SK-N-SH (cell line): ENCODE measurements around the gene DMRT1. TPM values are rescaled to one million over a fixed set of nuclear protein-coding genes. Genes with fewer than 3 reads are reported as not detected.

ENCODE experiments used
- CTCF ChIA-PET: fragments of 300-600, 350-600 bp; formaldehyde crosslinking; extraction: SDS; loops from one replicate; lab custom pipeline; 2021; lab: Yijun Ruan, JAX
- POLR2A ChIA-PET: fragments of 350-600 bp; sonication (Branson Sonifier 250); formaldehyde crosslinking; extraction: SDS; loops from one replicate; lab custom pipeline; 2020; ENCODE audit warnings: antibody characterized with exemption, inconsistent platforms; lab: Yijun Ruan, JAX
- DNase-seq: peaks from one replicate; pipeline ENCODE4 v3.0.0; 2012
- H2AFZ ChIP-seq: fragments of 200-600 bp; sonication (generic); 2 replicates; pipeline ENCODE4 v1.8.1; 2016; ENCODE audit warnings: antibody characterized with exemption, mild to moderate bottlenecking, low read depth
- H3F3A ChIP-seq: fragments of 200-600 bp; sonication (generic); replicated peaks from 2 replicates; pipeline ENCODE3; 2016; ENCODE audit warnings: antibody characterized with exemption, mild to moderate bottlenecking; ENCODE audit not compliant: insufficient read depth
- H3K27ac ChIP-seq, 2 experiments: fragments of 200-500 bp in 1 of 2; fragments of 200-600 bp in 1 of 2; sonication (Bioruptor generic) in 1 of 2; sonication (generic), shearing (Covaris generic) in 1 of 2; 2 replicates each; pipeline versions ENCODE4 v1.5.1 to v1.6.1; 2014 to 2016; ENCODE audit warnings: low read depth in 2 of 2, inconsistent platforms in 1 of 2, low read length in 1 of 2, mild to moderate bottlenecking in 1 of 2, mixed read lengths in 1 of 2
- H3K27me3 ChIP-seq: fragments of 200-600 bp; sonication (generic), shearing (Covaris generic); 2 replicates; pipeline ENCODE4 v1.6.1; 2016; ENCODE audit warnings: mixed run types; ENCODE audit not compliant: insufficient read depth
- H3K36me3 ChIP-seq, 2 experiments: fragments of 200-500 bp in 1 of 2; fragments of 200-600 bp in 1 of 2; sonication (Bioruptor generic) in 1 of 2; sonication (generic) in 1 of 2; replicated peaks in 1 of 2; 2 replicates each; pipeline versions ENCODE3 to v1.5.1; 2014 to 2016; ENCODE audit warnings: low read length in 1 of 2, mild to moderate bottlenecking in 1 of 2; ENCODE audit not compliant: insufficient read depth in 2 of 2, control insufficient read depth in 1 of 2
- H3K4me1 ChIP-seq, 2 experiments: fragments of 200-500 bp in 1 of 2; fragments of 200-600 bp in 1 of 2; sonication (Bioruptor generic) in 1 of 2; sonication (generic), shearing (Covaris generic) in 1 of 2; 2 replicates each; pipeline versions ENCODE4 v1.5.1 to v1.6.1; 2014 to 2016; ENCODE audit warnings: low read depth in 1 of 2, low read length in 1 of 2, mixed run types in 1 of 2; ENCODE audit not compliant: insufficient read depth in 2 of 2, control insufficient read depth in 1 of 2
- H3K4me2 ChIP-seq: fragments of 200-600 bp; sonication (generic), shearing (Covaris generic); 2 replicates; pipeline ENCODE4 v1.6.1; 2017; ENCODE audit warnings: mixed run types
- H3K4me3 ChIP-seq, 2 experiments: fragments of 200-500 bp in 1 of 2; fragments of 200-600 bp in 1 of 2; sonication (Bioruptor generic) in 1 of 2; sonication (generic), shearing (Covaris generic) in 1 of 2; 2 replicates each; pipeline versions ENCODE4 v1.5.1 to v1.8.1; 2014 to 2016; ENCODE audit warnings: low read depth in 2 of 2, inconsistent platforms in 1 of 2, low read length in 1 of 2, mild to moderate bottlenecking in 1 of 2, mixed read lengths in 1 of 2, moderate library complexity in 1 of 2
- H3K79me2 ChIP-seq: fragments of 200-600 bp; sonication (generic); 2 replicates; pipeline ENCODE4 v1.8.1; 2017; ENCODE audit warnings: mild to moderate bottlenecking; ENCODE audit not compliant: insufficient read depth
- H3K9ac ChIP-seq: fragments of 200-600 bp; sonication (generic); 2 replicates; pipeline ENCODE4 v1.6.1; 2017; ENCODE audit warnings: mixed run types
- H3K9me2 ChIP-seq: fragments of 200-600 bp; sonication (generic); 2 replicates; pipeline ENCODE4 v1.6.1; 2017; ENCODE audit warnings: mixed run types
- H3K9me3 ChIP-seq: fragments of 200-600 bp; sonication (generic); 2 replicates; pipeline ENCODE4 v1.6.1; 2017; ENCODE audit warnings: mixed run types, mild to moderate bottlenecking, moderate library complexity
- H4K20me1 ChIP-seq: fragments of 200-600 bp; sonication (generic); 2 replicates; pipeline ENCODE4 v1.6.1; 2017; ENCODE audit warnings: mild to moderate bottlenecking, mixed run types; ENCODE audit not compliant: insufficient read depth
- CHD2 ChIP-seq: fragments of 150-350 bp; IDR thresholded peaks from 2 replicates; pipeline ENCODE4 v1.6.1; 2018; ENCODE audit warnings: low read length; ENCODE audit not compliant: partially characterized antibody
- CTCF ChIP-seq: fragments of 200-600 bp; sonication (generic); IDR thresholded peaks from 2 replicates; pipeline ENCODE4 v1.6.1; 2017; ENCODE audit warnings: antibody characterized with exemption, mild to moderate bottlenecking, moderate library complexity
- ELF1 ChIP-seq: IDR thresholded peaks from 2 replicates; pipeline ENCODE4 v1.4.0; 2012
- EP300 ChIP-seq, 2 experiments: IDR thresholded peaks; 2 replicates each; pipeline versions ENCODE4 v1.4.0 to v1.6.1; 2012; ENCODE audit warnings: borderline replicate concordance in 1 of 2, low read depth in 1 of 2, low read length in 1 of 2
- EZH2phosphoT487 ChIP-seq: fragments of 200-600 bp; sonication (generic); IDR thresholded peaks from 2 replicates; pipeline ENCODE4 v1.6.1; 2017; ENCODE audit warnings: low read depth, mixed run types, mild to moderate bottlenecking, antibody characterized with exemption, moderate library complexity, borderline replicate concordance
- FOXJ3 ChIP-seq: sonication (generic); formaldehyde crosslinking; IDR thresholded peaks from 2 replicates; pipeline ENCODE4 v1.5.1; 2020; ENCODE audit warnings: mild to moderate bottlenecking, missing genetic modification reagents
- MXI1 ChIP-seq: IDR thresholded peaks from 2 replicates; pipeline ENCODE4 v1.6.1; 2012; ENCODE audit warnings: mild to moderate bottlenecking, low read depth, low read length, improper control_type of control experiment
- PBX3 ChIP-seq: IDR thresholded peaks from 2 replicates; pipeline ENCODE4; 2012
- POLR2AphosphoS5 ChIP-seq: IDR thresholded peaks from 2 replicates; pipeline ENCODE4 v1.6.1; 2012; ENCODE audit warnings: low read depth, low read length
- TAF1 ChIP-seq: IDR thresholded peaks from 2 replicates; pipeline ENCODE4 v1.6.1; 2012; ENCODE audit warnings: low read depth, mild to moderate bottlenecking, low read length, moderate library complexity, borderline replicate concordance
- USF1 ChIP-seq: IDR thresholded peaks from 2 replicates; pipeline ENCODE4 v1.4.0; 2012; ENCODE audit warnings: low read depth, borderline replicate concordance
- YY1 ChIP-seq: IDR thresholded peaks from 2 replicates; pipeline ENCODE4 v1.4.0; 2012; ENCODE audit warnings: low read depth, mild to moderate bottlenecking
- WGBS: methylation state at CpG from one replicate; pipeline ENCODE4 v1.1.6; 2017; ENCODE audit warnings: low lambda C conversion rate; 5-methylcytosine and 5-hydroxymethylcytosine counted together
- polyA plus RNA-seq, 3 experiments: library from polyadenylated mRNA; depleted of rRNA; stranded (reverse); fragments of >200 nt; gene quantifications; 2 replicates each; pipeline ENCODE4 v1.2.3, GENCODE V29; 2012

Gene DMRT1
- polyA plus RNA-seq, 1 of the 3 experiments (the other 2 are of a cell fraction) = not detected

- TF ChIP-seq PBX3 (no peak), EZH2phosphoT487 (no peak), TAF1 (no peak), EP300 (IDR thresholded peaks at IDR 0.05; ENCODE audit: borderline replicate concordance in 1 of 2, low read depth in 1 of 2, low read length in 1 of 2) (no peak), CHD2 (no peak)
- Histone ChIP-seq H3K79me2 (no peaks in the 10 kb centered on the region), H3K9me2 (no peaks in the 10 kb centered on the region), H3K9me3 (no peaks in the 10 kb centered on the region), H3K4me3 (no peak overlapping the region), H3K4me2 (no peak overlapping the region), H3K27me3 (peaks cover 16% of the 10 kb centered on the region; the same call in 1 of the 2 replicates), H3F3A (no peaks in the 10 kb centered on the region), H3K36me3 (no peaks in the 10 kb centered on the region), H2AFZ (no peak overlapping the region), H3K9ac (no peak overlapping the region), H3K4me1 (no peaks in the 10 kb centered on the region), H3K27ac (no peak overlapping the region), H4K20me1 (no peaks in the 10 kb centered on the region)
- POLR2A ChIA-PET = no interaction called here
- no peak for DNase-seq
- WGBS = 0% methylated on average over 4 of the region's 4 CpGs
- CTCF ChIA-PET = interaction anchor here (1.5 kb wide), 1 partner anchor 14 kb away, joined by 3 read pairs; no protein-coding TSS in a partner anchor
Observed at GRCh38 chr9:959105-959504, 117.6 kb downstream of the DMRT1 start.

- 0% methylated on average over 4 of the region's 4 CpGs for WGBS
- H3K79me2 ChIP-seq = no peaks in the 10 kb centered on the region
- no peak overlapping the region for H3K4me2 ChIP-seq
- TF ChIP-seq CTCF = no peak
- no peak for TF ChIP-seq FOXJ3 (CRISPR knock-in tag)
- no peak for TF ChIP-seq YY1
- no peak for TF ChIP-seq MXI1
- TF ChIP-seq CHD2 = no peak
- no peak for TF ChIP-seq USF1
- no peak for TF ChIP-seq EZH2phosphoT487
- no peak for TF ChIP-seq POLR2AphosphoS5
- TF ChIP-seq ELF1 = no peak
- H2AFZ ChIP-seq = no peak overlapping the region
- H3K27me3 ChIP-seq = peaks cover 20% of the 10 kb centered on the region; the same call in 1 of the 2 replicates
- no peak overlapping the region for H3K4me3 ChIP-seq
- no peaks in the 10 kb centered on the region for H3F3A ChIP-seq
- no peaks in the 10 kb centered on the region for H3K9me2 ChIP-seq
- H3K36me3 ChIP-seq = no peaks in the 10 kb centered on the region
- H3K27ac ChIP-seq = no peak overlapping the region
- no peak overlapping the region for H3K9ac ChIP-seq
- CTCF ChIA-PET = interaction anchor here (1.5 kb wide), 1 partner anchor 15 kb away, joined by 3 read pairs; no protein-coding TSS in a partner anchor
- POLR2A ChIA-PET = no interaction called here
- DNase-seq = no peak
- no peaks in the 10 kb centered on the region for H3K9me3 ChIP-seq
- H3K4me1 ChIP-seq = no peaks in the 10 kb centered on the region
- H4K20me1 ChIP-seq = no peaks in the 10 kb centered on the region
Observed at GRCh38 chr9:959914-960313, 118.4 kb downstream of the DMRT1 start.
